CD4-positive, alpha-beta T cell (primary cell): Measurements from ENCODE around the gene TIMM44. TPM values are rescaled to one million over a fixed set of nuclear protein-coding genes. Genes with fewer than 3 reads are reported as not detected.

Experiments used
- ATAC-seq: fragments of 200-7000 bp; cut with Tn5 transposase; one replicate; pipeline ENCODE4 v1.10.0; 2022; ENCODE audit warnings: mild to moderate bottlenecking; ENCODE audit not compliant: poor library complexity
- CTCF ChIA-PET: fragments of 350-600 bp; sonication (Branson Sonifier 250); formaldehyde crosslinking; loops from one replicate; lab custom pipeline; 2021; ENCODE audit warnings: antibody characterized with exemption, inconsistent platforms; lab: Charles Lee
- POLR2A ChIA-PET: fragments of 350-600 bp; sonication (Branson Sonifier 250); formaldehyde crosslinking; loops from one replicate; lab custom pipeline; 2021; ENCODE audit warnings: antibody characterized with exemption, inconsistent platforms; lab: Charles Lee
- DNase-seq, 14 experiments: peaks; one replicate each; pipeline ENCODE4 v3.0.0-alpha.2; 2013 to 2020; ENCODE audit warnings: mixed read lengths in 2 of 14
- H3K27ac ChIP-seq, 2 donors: one replicate each; pipeline versions ENCODE4 v1.5.1 to v1.7.0; 2013; ENCODE audit warnings: low read length in 2 of 2, low read depth in 1 of 2, mild to moderate bottlenecking in 1 of 2
- H3K27me3 ChIP-seq, 2 experiments: 1 replicate in 1 of 2; 2 replicates in 1 of 2; pipeline versions ENCODE4 v1.6.1 to v1.7.0; 2013; ENCODE audit warnings: low read length in 2 of 2, control low read depth in 1 of 2, mild to moderate bottlenecking in 1 of 2, moderate library complexity in 1 of 2; ENCODE audit not compliant: insufficient read depth in 2 of 2, control insufficient read depth in 1 of 2
- H3K36me3 ChIP-seq: one replicate; pipeline ENCODE4 v1.6.1; 2013; ENCODE audit warnings: low read length, control low read depth; ENCODE audit not compliant: insufficient read depth
- H3K4me1 ChIP-seq: one replicate; pipeline ENCODE4 v1.6.1; 2013; ENCODE audit warnings: low read length, control low read depth; ENCODE audit not compliant: insufficient read depth
- H3K4me3 ChIP-seq: one replicate; pipeline ENCODE4 v1.5.1; 2013; ENCODE audit warnings: mild to moderate bottlenecking, low read length, moderate library complexity
- H3K9me3 ChIP-seq, 2 experiments: 1 replicate in 1 of 2; 2 replicates in 1 of 2; pipeline versions ENCODE4 v1.6.1 to v1.7.0; 2013; ENCODE audit warnings: low read length in 2 of 2, mild to moderate bottlenecking in 2 of 2, control low read depth in 1 of 2, moderate library complexity in 1 of 2; ENCODE audit not compliant: control insufficient read depth in 1 of 2, insufficient read depth in 1 of 2
- H3K27ac Mint-ChIP-seq: one replicate; pipeline ENCODE4 v1.8.0; 2020; ENCODE audit warnings: mixed read lengths
- H3K27me3 Mint-ChIP-seq: one replicate; pipeline ENCODE4 v1.8.0; 2021; ENCODE audit warnings: mixed read lengths
- H3K36me3 Mint-ChIP-seq: one replicate; pipeline ENCODE4 v1.8.0; 2021; ENCODE audit warnings: low read depth, mixed read lengths
- H3K4me1 Mint-ChIP-seq: one replicate; pipeline ENCODE4 v1.8.0; 2021; ENCODE audit warnings: low read depth, mixed read lengths
- H3K4me3 Mint-ChIP-seq: one replicate; pipeline ENCODE4 v1.8.0; 2020; ENCODE audit warnings: mild to moderate bottlenecking, mixed read lengths
- H3K9me3 Mint-ChIP-seq: one replicate; pipeline ENCODE4 v1.8.0; 2020; ENCODE audit warnings: mixed read lengths
- CTCF ChIP-seq: fragments of 200-600 bp; IDR thresholded peaks from one replicate; pipeline ENCODE4 v1.8.0; 2022; ENCODE audit warnings: antibody characterized with exemption, mild to moderate bottlenecking
- intact Hi-C, 2 experiments: fragments of 100-400 bp; cut with DNase I in 1 of 2; cut with micrococcal nuclease in 1 of 2; formaldehyde crosslinking; loops; one replicate each; pipeline versions ENCODE4 v1.15.1 to v1.9.0; 2023 to 2025; cut with DNase I, micrococcal nuclease
- total RNA-seq, 174 experiments: library from RNA in 2 of 174; stranded (reverse) in 2 of 174; gene quantifications; one replicate each; pipeline ENCODE4 v1.2.3 and lab custom pipeline; 2021 to 2026

Gene TIMM44
- total RNA-seq, 2 experiments from 2014 or later, result 83.9 to 85.0 TPM

GRCh38 chr19:7881910-7882309 lies 61.6 kb downstream of the TIMM44 start:
- Mint-ChIP-seq H3K27me3 (no peaks in the 10 kb centered on the region), H3K4me3 (no peak overlapping the region), H3K27ac (no peak overlapping the region), H3K4me1 (no peaks in the 10 kb centered on the region), H3K36me3 (no peaks in the 10 kb centered on the region), H3K9me3 (no peaks in the 10 kb centered on the region)
- intact Hi-C loops, result no loop called here
- no peak for TF ChIP-seq CTCF
- no peak overlapping the region for H3K4me3 ChIP-seq
- POLR2A ChIA-PET, result interaction anchor here (0.7 kb wide), 1 partner anchor 77 kb away, joined by 7 read pairs; no protein-coding TSS in a partner anchor
- H3K27ac ChIP-seq, result no peak overlapping the region
- no peak for DNase-seq
- H3K36me3 ChIP-seq, result no peaks in the 10 kb centered on the region
- H3K4me1 ChIP-seq, result no peaks in the 10 kb centered on the region
- H3K9me3 ChIP-seq, result no peaks in the 10 kb centered on the region
- ATAC-seq, result no peak
- no peaks in the 10 kb centered on the region for H3K27me3 ChIP-seq
- CTCF ChIA-PET, result interaction anchor here (2.3 kb wide), 1 partner anchor 13 kb away, joined by 6 read pairs; no protein-coding TSS in a partner anchor

- intact Hi-C loops, result no loop called here
- no peak for DNase-seq
- H3K27me3 ChIP-seq, result peaks cover 2 to 4% of the 10 kb centered on the region in 2 experiments
- no peak for ATAC-seq
- peaks cover 3% of the 10 kb centered on the region for H3K4me1 ChIP-seq
- no peak overlapping the region for H3K4me3 ChIP-seq
- no peaks in the 10 kb centered on the region for H3K9me3 Mint-ChIP-seq
- no peak overlapping the region for H3K27ac ChIP-seq
- H3K4me3 Mint-ChIP-seq, result no peak overlapping the region
- H3K9me3 ChIP-seq, result peaks cover 0 to 6% of the 10 kb centered on the region in 2 experiments
- ChIA-PET CTCF (interaction anchor here (0.8 kb wide), 1 partner anchor 10 kb away, joined by 3 read pairs; no protein-coding TSS in a partner anchor), POLR2A (interaction anchor here (1.2 kb wide), 1 partner anchor 10 kb away, joined by 3 read pairs; no protein-coding TSS in a partner anchor)
- H3K36me3 Mint-ChIP-seq, result no peaks in the 10 kb centered on the region
- H3K36me3 ChIP-seq, result no peaks in the 10 kb centered on the region
- peaks cover 2% of the 10 kb centered on the region for H3K4me1 Mint-ChIP-seq
- no peak for TF ChIP-seq CTCF
- H3K27ac Mint-ChIP-seq, result no peak overlapping the region
- H3K27me3 Mint-ChIP-seq, result peaks cover 8% of the 10 kb centered on the region
These were observed 63.6 kb downstream of the TIMM44 start for GRCh38 chr19:7879836-7880235.

DNA sequence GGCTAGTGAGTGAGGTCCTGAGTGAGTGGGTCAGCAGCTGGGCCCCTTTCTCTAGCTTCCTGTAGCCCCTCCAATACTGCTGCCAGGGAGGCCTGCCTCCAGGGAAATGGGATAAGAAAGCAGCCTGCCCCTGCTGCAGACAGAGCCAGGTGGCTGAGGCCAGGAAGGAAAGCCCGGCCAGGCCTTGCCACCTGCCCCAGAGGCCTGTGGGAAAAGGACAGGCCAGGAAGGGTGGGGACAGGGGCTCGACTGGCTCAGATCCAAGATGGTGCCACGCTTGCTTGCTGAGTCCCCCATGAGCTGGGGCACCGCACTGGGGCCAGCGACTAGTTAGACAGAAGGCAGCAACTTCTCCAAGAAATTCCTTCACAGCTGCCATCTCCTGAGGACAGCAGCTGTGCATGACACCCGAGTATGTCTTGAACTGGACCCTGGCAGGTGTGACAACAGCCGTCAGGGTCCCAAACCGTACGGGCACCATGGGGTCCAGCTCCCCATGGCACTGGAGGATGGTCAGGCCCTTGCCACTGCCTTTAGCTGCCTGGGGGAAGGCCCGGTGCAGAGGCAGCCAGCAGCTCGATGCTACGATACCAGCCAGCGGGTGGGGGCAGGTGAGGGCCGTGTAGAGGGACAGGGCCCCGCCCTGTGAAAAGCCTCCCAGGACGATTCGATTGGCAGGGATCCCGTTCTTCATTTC lies 64.2 kb downstream of the TIMM44 start:
- ATAC-seq (no peak), DNase-seq (no peak)
- Mint-ChIP-seq H3K4me1 (peaks cover 5% of the 10 kb centered on the region), H3K9me3 (no peaks in the 10 kb centered on the region), H3K36me3 (no peaks in the 10 kb centered on the region), H3K27ac (no peak overlapping the region), H3K4me3 (no peak overlapping the region), H3K27me3 (peaks cover 8% of the 10 kb centered on the region)
- POLR2A ChIA-PET, result interaction anchor here (1.2 kb wide), 1 partner anchor 10 kb away, joined by 3 read pairs; no protein-coding TSS in a partner anchor
- Histone ChIP-seq H3K9me3 (peaks cover 0 to 12% of the 10 kb centered on the region in 2 experiments), H3K36me3 (no peaks in the 10 kb centered on the region), H3K4me3 (no peak overlapping the region), H3K27ac (no peak overlapping the region), H3K27me3 (peaks cover 7 to 9% of the 10 kb centered on the region in 2 experiments), H3K4me1 (peaks cover 9% of the 10 kb centered on the region)
- intact Hi-C loops, result no loop called here
- CTCF ChIA-PET, result interaction anchor here (0.8 kb wide), 1 partner anchor 10 kb away, joined by 3 read pairs; no protein-coding TSS in a partner anchor
- TF ChIP-seq CTCF, result no peak
